Measurements from ENCODE around the gene RPRD1B. TPM values are rescaled to one million over a fixed set of nuclear protein-coding genes. Genes with fewer than 3 reads are reported as not detected.

RPRD1B gene
- total and polyA plus RNA-seq, 2 of the 4 experiments (the other 2 are of a cell fraction) = 8.4 to 9.9 TPM

DNA sequence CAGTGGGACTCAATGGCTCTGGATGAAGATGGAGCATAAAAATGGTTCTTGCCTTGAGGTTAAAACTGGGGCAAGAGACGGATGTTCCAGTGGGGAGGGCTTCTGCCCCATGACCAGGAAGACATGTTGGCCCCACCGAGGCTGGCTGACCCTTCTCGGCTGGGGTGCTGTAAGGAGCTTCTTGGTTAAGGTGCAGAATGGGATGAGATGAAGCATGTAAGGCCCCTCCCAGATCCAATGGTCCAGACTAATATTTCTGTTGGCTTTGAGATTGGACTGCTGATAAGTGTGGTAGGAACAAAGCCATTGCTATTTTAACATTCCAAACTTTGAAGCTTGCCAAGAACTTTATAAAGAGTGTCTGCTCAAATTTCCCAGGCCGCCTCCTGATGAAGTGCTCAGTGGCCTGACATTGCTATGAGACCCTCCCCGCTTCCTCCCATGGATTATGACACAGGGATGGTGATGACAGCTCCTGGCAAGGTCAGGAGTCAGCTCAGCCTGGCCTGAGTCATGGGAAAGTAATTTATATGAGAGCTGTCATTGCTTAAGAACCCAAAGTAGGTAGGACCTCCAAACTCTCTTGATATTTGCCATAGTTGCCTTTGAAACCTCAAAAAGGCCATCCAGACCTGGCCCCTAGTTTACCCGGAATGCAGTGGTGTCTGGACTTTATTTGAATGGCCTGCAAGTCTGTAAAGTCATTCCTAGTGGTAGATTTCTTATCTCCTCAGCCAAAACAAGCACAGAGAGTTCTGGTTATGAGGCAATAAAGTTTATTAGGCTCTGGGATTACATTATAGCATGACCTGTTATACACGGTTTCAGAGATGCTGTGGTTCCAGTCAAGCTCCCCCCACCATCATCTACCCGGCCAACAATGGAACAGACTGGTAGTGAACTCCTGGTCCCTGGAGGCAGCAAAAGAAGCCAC is 76.3 kb downstream of the RPRD1B start:
- peak overlapping the region; percentile 27 to 62; a peak in 2 of 4 replicates for H4K8ac ChIP-seq (ENCODE audit: low read depth in 2 of 2, low read length in 2 of 2)
- TF ChIP-seq CEBPB (IDR thresholded peaks at IDR 0.05; ENCODE audit: low read depth, low read length) = peak; percentile 70
- TF ChIP-seq BHLHE40 (IDR thresholded peaks at IDR 0.05; ENCODE audit: low read depth, low read length) = 0 out of 2 replicates have a peak, but pooled peaks have one; percentile 18
- TF ChIP-seq RCOR1 (IDR thresholded peaks at IDR 0.05; ENCODE audit: insufficient replicate concordance, low read length) = no peak
- TF ChIP-seq, protein P1, sequence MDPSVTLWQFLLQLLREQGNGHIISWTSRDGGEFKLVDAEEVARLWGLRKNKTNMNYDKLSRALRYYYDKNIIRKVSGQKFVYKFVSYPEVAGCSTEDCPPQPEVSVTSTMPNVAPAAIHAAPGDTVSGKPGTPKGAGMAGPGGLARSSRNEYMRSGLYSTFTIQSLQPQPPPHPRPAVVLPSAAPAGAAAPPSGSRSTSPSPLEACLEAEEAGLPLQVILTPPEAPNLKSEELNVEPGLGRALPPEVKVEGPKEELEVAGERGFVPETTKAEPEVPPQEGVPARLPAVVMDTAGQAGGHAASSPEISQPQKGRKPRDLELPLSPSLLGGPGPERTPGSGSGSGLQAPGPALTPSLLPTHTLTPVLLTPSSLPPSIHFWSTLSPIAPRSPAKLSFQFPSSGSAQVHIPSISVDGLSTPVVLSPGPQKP (IDR thresholded peaks at IDR 0.05; ENCODE audit: borderline replicate concordance, low read depth, low read length) = no peak
- TF ChIP-seq FOS (IDR thresholded peaks at IDR 0.05; ENCODE audit: low read depth, low read length) = peak; percentile 53
- TF ChIP-seq MAZ (IDR thresholded peaks at IDR 0.05; ENCODE audit: borderline replicate concordance, low read depth, low read length) = 0 out of 2 replicates have a peak, but pooled peaks have one; percentile 28
- TF ChIP-seq, protein P2, sequence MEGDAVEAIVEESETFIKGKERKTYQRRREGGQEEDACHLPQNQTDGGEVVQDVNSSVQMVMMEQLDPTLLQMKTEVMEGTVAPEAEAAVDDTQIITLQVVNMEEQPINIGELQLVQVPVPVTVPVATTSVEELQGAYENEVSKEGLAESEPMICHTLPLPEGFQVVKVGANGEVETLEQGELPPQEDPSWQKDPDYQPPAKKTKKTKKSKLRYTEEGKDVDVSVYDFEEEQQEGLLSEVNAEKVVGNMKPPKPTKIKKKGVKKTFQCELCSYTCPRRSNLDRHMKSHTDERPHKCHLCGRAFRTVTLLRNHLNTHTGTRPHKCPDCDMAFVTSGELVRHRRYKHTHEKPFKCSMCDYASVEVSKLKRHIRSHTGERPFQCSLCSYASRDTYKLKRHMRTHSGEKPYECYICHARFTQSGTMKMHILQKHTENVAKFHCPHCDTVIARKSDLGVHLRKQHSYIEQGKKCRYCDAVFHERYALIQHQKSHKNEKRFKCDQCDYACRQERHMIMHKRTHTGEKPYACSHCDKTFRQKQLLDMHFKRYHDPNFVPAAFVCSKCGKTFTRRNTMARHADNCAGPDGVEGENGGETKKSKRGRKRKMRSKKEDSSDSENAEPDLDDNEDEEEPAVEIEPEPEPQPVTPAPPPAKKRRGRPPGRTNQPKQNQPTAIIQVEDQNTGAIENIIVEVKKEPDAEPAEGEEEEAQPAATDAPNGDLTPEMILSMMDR (conservative IDR thresholded peaks at IDR 0.05; ENCODE audit: low read depth, low read length) = no peak
- TF ChIP-seq RFX5 (IDR thresholded peaks at IDR 0.05; ENCODE audit: low read depth, low read length) = no peak
- TF ChIP-seq MAFK (IDR thresholded peaks at IDR 0.05; ENCODE audit: low read depth, low read length) = no peak
- H3K4ac ChIP-seq (ENCODE audit: low read depth, low read length) = peak overlapping the region; percentile 87
- H3K79me1 ChIP-seq (ENCODE audit: low read depth in 1 of 2, low read length in 2 of 2) = no peaks in the 10 kb centered on the region
- ChIA-PET CTCF (interaction anchor here (0.9 to 1.0 kb wide), 2 partner anchors 12 to 90 kb away, joined by 3 read pairs; no protein-coding TSS in a partner anchor), POLR2A (ENCODE audit: unreplicated experiment) (no interaction called here)
- no peaks in the 10 kb centered on the region for H3K27me3 ChIP-seq (ENCODE audit: control insufficient read depth, insufficient read depth, low read length)
- H3K27ac ChIP-seq (ENCODE audit: insufficient read depth, low read length) = peak overlapping the region; percentile 76; the same call in 1 of the 2 replicates
- BruUV-seq (replicated peaks) = no TSS peak
- peak overlapping the region; percentile 58; the same call in 1 of the 2 replicates for H3K23ac ChIP-seq (ENCODE audit: low read depth, low read length)
- H2BK15ac ChIP-seq (ENCODE audit: low read depth, low read length) = peak overlapping the region; percentile 45; the same call in 2 of the 3 replicates
- H2BK120ac ChIP-seq (ENCODE audit: low read depth, low read length) = peak overlapping the region; percentile 60
- peak overlapping the region; percentile 51 for H4K91ac ChIP-seq (ENCODE audit: insufficient read depth, low read depth, low read length)
- peak overlapping the region; percentile 63 for H2BK20ac ChIP-seq (ENCODE audit: low read depth, low read length)
- in situ Hi-C loops (cut with MboI; ENCODE audit: low sequenced_read_pairs) (no loop called here), intact Hi-C loops (cut with micrococcal nuclease) (no loop called here), dilution Hi-C loops (cut with HindIII; ENCODE audit: low sequenced_read_pairs, unreplicated experiment) (no loop called here)
- peak overlapping the region; percentile 80 for H2AK5ac ChIP-seq (ENCODE audit: low read depth, low read length)
- no peak overlapping the region for H3K4me2 ChIP-seq (ENCODE audit: low read depth, low read length)
- peak overlapping the region; percentile 24; the same call in 1 of the 2 replicates for H4K5ac ChIP-seq (ENCODE audit: low read depth, low read length)
- H3K4me1 ChIP-seq (ENCODE audit: control insufficient read depth, insufficient read depth, low read length) = peaks cover 20% of the 10 kb centered on the region
- ATAC-seq (ENCODE audit: low read depth) (peak; percentile 50), DNase-seq (peak; percentile 79)
- no peak overlapping the region for H2AFZ ChIP-seq (replicated peaks; ENCODE audit: low read length, poor library complexity)
- H3K4me3 ChIP-seq (ENCODE audit: insufficient read depth, low read depth, low read length) = no peak overlapping the region
- peak overlapping the region; percentile 45 for H3K18ac ChIP-seq (ENCODE audit: low read depth, low read length)
- 30% methylated on average over 1 of the region's 8 CpGs; no CpG with 5 or more reads in 1 of the 2 experiments for WGBS, 2 experiments (ENCODE audit: extremely low coverage in 2 of 2, insufficient read length in 1 of 2)
- no peaks in the 10 kb centered on the region for H3K9me3 ChIP-seq (ENCODE audit: control insufficient read depth, insufficient read depth, low read length)
- H4K20me1 ChIP-seq (ENCODE audit: insufficient read depth, low read length) = no peaks in the 10 kb centered on the region
- no peaks in the 10 kb centered on the region for H3K36me3 ChIP-seq (ENCODE audit: control insufficient read depth, insufficient read depth, low read length)
- peak overlapping the region; percentile 17 for H2BK5ac ChIP-seq (ENCODE audit: low read depth, low read length, poor library complexity, severe bottlenecking)
- peak overlapping the region; percentile 7 for H2AK9ac ChIP-seq (replicated peaks; ENCODE audit: low read depth, low read length, poor library complexity)
- H3K9ac ChIP-seq (ENCODE audit: low read depth, low read length) = no peak overlapping the region
- H3K14ac ChIP-seq (replicated peaks; ENCODE audit: low read depth, low read length) = peak overlapping the region; percentile 26; the same call in 1 of the 2 replicates
- no peak overlapping the region for H3K56ac ChIP-seq (ENCODE audit: extremely low read depth, insufficient read depth, low read length)
- peaks cover 35% of the 10 kb centered on the region for H3K9me1 ChIP-seq (ENCODE audit: insufficient read depth, low read length)

Measured in IMR-90 (cell line).